Loucy (cell line): ENCODE results near the gene SF3A1.

Experiments used
- H2AFZ ChIP-seq: fragments of 200-600 bp; sonication (generic); 2 replicates; pipeline ENCODE4 v1.6.0; 2016; ENCODE audit warnings: antibody characterized with exemption, mild to moderate bottlenecking, low read length, moderate library complexity
- H3F3A ChIP-seq: fragments of 200-600 bp; 2 replicates; pipeline ENCODE4 v1.6.0; 2016; ENCODE audit warnings: antibody characterized with exemption, low read depth, mild to moderate bottlenecking
- H3K27me3 ChIP-seq: fragments of 200-600 bp; sonication (generic); 2 replicates; pipeline ENCODE4 v1.6.1; 2014; ENCODE audit warnings: low read length, mild to moderate bottlenecking; ENCODE audit not compliant: insufficient read depth, poor library complexity, severe bottlenecking
- H3K36me3 ChIP-seq: fragments of 200-600 bp; sonication (generic); 2 replicates; pipeline ENCODE4 v1.6.1; 2016; ENCODE audit warnings: low read length; ENCODE audit not compliant: insufficient read depth
- H3K4me1 ChIP-seq: fragments of 200-600 bp; sonication (generic); 2 replicates; pipeline ENCODE4 v1.5.1; 2014; ENCODE audit warnings: low read length, mild to moderate bottlenecking; ENCODE audit not compliant: insufficient read depth, poor library complexity, severe bottlenecking
- H3K4me2 ChIP-seq: fragments of 200-600 bp; sonication (generic); 2 replicates; pipeline ENCODE4 v1.6.0; 2014; ENCODE audit warnings: antibody characterized with exemption, low read length, low read depth, mild to moderate bottlenecking; ENCODE audit not compliant: poor library complexity, severe bottlenecking
- H3K4me3 ChIP-seq: fragments of 200-600 bp; sonication (generic); 2 replicates; pipeline ENCODE4 v1.5.1; 2014; ENCODE audit warnings: low read length, mild to moderate bottlenecking, mixed read lengths; ENCODE audit not compliant: poor library complexity, severe bottlenecking
- H3K79me2 ChIP-seq: fragments of 200-600 bp; sonication (generic); 2 replicates; pipeline ENCODE4 v1.6.1; 2014; ENCODE audit warnings: low read length; ENCODE audit not compliant: insufficient read depth
- H3K9ac ChIP-seq: fragments of 200-600 bp; sonication (generic); 2 replicates; pipeline ENCODE4 v1.6.0; 2014; ENCODE audit warnings: mild to moderate bottlenecking, low read depth, low read length, moderate library complexity; ENCODE audit not compliant: poor library complexity, severe bottlenecking
- H3K9me2 ChIP-seq: fragments of 200-600 bp; sonication (generic); replicated peaks from 2 replicates; pipeline ENCODE4 v1.6.1; 2016; ENCODE audit warnings: low read depth, low read length, mixed read lengths
- H3K9me3 ChIP-seq: fragments of 200-600 bp; sonication (generic); 2 replicates; pipeline ENCODE4 v1.6.1; 2014; ENCODE audit warnings: mild to moderate bottlenecking, antibody characterized with exemption, low read length, low read depth; ENCODE audit not compliant: insufficient read depth
- H4K20me1 ChIP-seq: fragments of 200-600 bp; sonication (generic); 2 replicates; pipeline ENCODE4 v1.6.0; 2014; ENCODE audit warnings: antibody characterized with exemption, low read length, mild to moderate bottlenecking; ENCODE audit not compliant: insufficient read depth, poor library complexity, severe bottlenecking
- CTCF ChIP-seq: fragments of 200-600 bp; sonication (generic); conservative IDR thresholded peaks from 2 replicates; pipeline ENCODE4 v1.5.1; 2014; ENCODE audit warnings: mild to moderate bottlenecking, antibody characterized with exemption, low read length
- EZH2phosphoT487 ChIP-seq: fragments of 200-600 bp; IDR thresholded peaks from 2 replicates; pipeline ENCODE4 v1.6.1; 2018; ENCODE audit warnings: antibody characterized with exemption, mild to moderate bottlenecking, moderate library complexity, borderline replicate concordance

Gene SF3A1

GRCh38 chr22:30315962-30316576 lies 40.6 kb downstream of the SF3A1 start:
- no peaks in the 10 kb centered on the region for H3K9me3 ChIP-seq
- H3K4me1 ChIP-seq, result peaks cover 74% of the 10 kb centered on the region
- H3K9me2 ChIP-seq, result no peaks in the 10 kb centered on the region
- no peak overlapping the region for H3K9ac ChIP-seq
- H3F3A ChIP-seq, result no peaks in the 10 kb centered on the region
- peaks cover 3% of the 10 kb centered on the region for H4K20me1 ChIP-seq
- no peaks in the 10 kb centered on the region for H3K27me3 ChIP-seq
- peaks cover 98% of the 10 kb centered on the region for H3K79me2 ChIP-seq
- TF ChIP-seq EZH2phosphoT487 (no peak), CTCF (no peak)
- H2AFZ ChIP-seq, result no peak overlapping the region
- no peak overlapping the region for H3K4me3 ChIP-seq
- peak overlapping the region; percentile 66 for H3K4me2 ChIP-seq
- no peaks in the 10 kb centered on the region for H3K36me3 ChIP-seq

DNA sequence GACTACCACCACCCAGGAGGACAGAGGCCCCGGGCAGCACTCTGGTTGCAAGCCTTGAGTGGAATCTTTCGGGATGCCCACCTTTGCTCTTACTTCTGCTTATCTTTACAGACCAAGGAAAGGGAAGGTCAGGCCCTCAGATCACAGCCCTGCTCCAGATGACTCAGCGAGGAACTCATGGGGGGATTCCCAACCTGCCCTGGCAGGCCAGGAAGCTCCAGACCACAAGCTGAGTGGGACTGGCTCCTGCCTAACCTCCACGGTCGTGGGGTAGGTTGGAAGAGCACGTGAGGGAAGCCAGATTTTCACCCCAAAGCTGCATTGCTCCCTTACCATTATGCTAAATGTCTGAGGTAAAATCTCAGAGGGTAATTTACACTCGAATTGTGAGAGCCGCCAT lies 41.8 kb downstream of the SF3A1 start:
- Histone ChIP-seq H3K9ac (peak overlapping the region; percentile 20), H4K20me1 (peaks cover 3% of the 10 kb centered on the region)

GRCh38 chr22:30313527-30314363 lies 42.9 kb downstream of the SF3A1 start:
- TF ChIP-seq EZH2phosphoT487 (no peak), CTCF (no peak)
- Histone ChIP-seq H3K79me2 (peaks cover 98% of the 10 kb centered on the region), H3K27me3 (no peaks in the 10 kb centered on the region), H3K4me1 (peaks cover 80% of the 10 kb centered on the region), H3K4me2 (no peak overlapping the region), H3K36me3 (no peaks in the 10 kb centered on the region; the same call in 1 of the 2 replicates), H3K4me3 (no peak overlapping the region), H3K9me2 (no peaks in the 10 kb centered on the region), H3K9ac (no peak overlapping the region), H4K20me1 (peaks cover 3% of the 10 kb centered on the region), H2AFZ (no peak overlapping the region), H3F3A (no peaks in the 10 kb centered on the region), H3K9me3 (no peaks in the 10 kb centered on the region)

More for the DNA sequence above, 41.8 kb downstream of the SF3A1 start:
- H3K79me2 ChIP-seq, result peaks cover 98% of the 10 kb centered on the region
- peaks cover 80% of the 10 kb centered on the region for H3K4me1 ChIP-seq
- TF ChIP-seq CTCF, result no peak
- TF ChIP-seq EZH2phosphoT487, result no peak
- H3K36me3 ChIP-seq, result no peaks in the 10 kb centered on the region; the same call in 1 of the 2 replicates
- no peak overlapping the region for H2AFZ ChIP-seq
- no peaks in the 10 kb centered on the region for H3K9me3 ChIP-seq
- no peak overlapping the region for H3K4me3 ChIP-seq
- H3F3A ChIP-seq, result no peaks in the 10 kb centered on the region
- H3K9me2 ChIP-seq, result no peaks in the 10 kb centered on the region
- no peaks in the 10 kb centered on the region for H3K27me3 ChIP-seq
- H3K4me2 ChIP-seq, result peak overlapping the region; percentile 66
